Measurements from ENCODE around the gene RARS2. TPM values are rescaled to one million over a fixed set of nuclear protein-coding genes. Genes with fewer than 3 reads are reported as not detected.

Gene RARS2
- 23.7 and 25.6 TPM in 2 replicates for total RNA-seq

DNA sequence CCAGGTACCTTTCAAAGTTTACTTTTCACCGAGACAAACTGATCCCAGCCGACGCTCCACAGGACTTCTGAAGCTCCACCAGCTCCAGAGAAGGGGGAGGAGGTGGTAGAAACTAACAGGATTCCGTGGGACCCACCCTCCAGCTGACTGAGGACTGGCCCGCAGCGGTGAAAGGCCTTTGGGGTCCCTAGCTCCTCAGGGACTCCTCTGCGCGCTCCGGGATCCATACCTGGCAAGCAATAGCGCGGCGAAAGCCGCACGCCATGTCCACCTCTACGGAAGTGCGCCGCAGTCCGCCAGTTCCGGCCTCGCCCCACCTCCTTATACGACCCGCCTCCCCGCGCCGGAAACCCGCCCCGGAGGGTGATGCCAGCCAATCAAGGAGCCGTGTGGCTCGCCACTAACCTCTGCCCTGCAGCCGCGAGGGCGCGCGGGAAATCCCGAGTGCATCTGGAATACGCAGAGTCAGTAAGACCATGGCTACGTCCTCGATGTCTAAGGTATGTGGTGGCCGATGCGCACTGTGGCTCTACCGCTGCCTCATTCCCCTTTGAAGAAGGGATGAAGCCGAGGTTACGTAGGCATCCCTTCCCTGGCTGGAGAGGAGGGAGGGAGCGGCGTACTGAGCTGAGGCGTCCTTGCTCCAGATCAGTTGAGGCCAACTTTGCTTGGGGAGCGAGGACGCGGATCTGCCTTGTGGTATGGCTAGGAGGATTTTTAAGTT, at the start of gene RARS2, which contains the start of gene ORC3:
RARS2 (minus strand) TSS at position 295 of the 724 bp plus-strand sequence; CDS start at position 265, 30 bp downstream.
ORC3 (plus strand) TSS at position 443 of the 724 bp plus-strand sequence; CDS start at position 477, 34 bp downstream.

DNA sequence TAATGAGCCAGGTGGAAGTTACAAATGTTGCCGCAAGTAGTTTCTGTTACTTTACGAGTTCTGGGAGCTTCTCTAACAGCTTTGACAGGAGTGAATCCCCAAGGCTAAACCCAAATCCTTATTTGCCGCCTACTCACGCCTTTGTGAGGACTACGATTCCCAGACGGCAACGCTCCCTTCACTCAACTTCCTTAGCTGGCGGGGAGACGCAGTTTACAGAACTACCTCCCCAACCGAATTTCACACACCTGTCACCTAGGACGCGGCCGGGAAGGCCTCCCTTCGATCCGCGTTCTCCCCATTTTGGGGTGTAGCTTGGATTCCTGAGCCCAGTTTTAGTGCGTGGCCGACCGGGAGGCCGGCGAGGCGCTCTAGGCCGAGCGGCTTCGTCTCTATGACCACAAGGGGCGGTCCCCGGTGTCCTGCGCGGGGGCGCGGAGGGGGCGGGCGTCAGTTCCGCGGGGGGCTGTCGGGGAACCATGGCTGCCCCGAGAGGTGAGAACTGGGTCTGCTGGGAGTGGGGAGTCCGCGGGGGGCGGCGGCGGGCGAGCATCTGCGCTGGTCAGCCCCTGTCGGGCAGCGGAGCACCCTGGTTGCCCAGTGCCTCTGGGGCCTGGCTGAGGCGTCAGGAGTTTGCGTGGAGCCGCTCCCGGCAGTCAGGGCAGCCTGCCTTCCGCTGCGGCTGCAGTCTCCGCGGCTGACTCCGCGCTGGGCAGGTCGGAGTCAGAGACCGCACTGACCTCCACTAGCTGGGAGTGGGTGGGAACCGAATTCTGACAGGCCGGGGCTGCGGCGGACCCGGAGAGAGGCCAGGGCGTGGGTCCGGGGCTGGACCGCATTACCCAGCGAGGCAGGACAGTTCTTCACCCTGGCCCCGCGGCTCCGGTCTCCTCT, 117.0 kb downstream of the RARS2 start, which contains the start of gene SLC35A1:
SLC35A1 (plus strand) TSS at position 450 of the 894 bp plus-strand sequence; CDS start at position 480, 30 bp downstream.

Other genes with a start within 250 kb of the RARS2 start
- 0.99 and 2.5 TPM in 2 replicates for gene C6orf163, start 245.2 kb downstream of the RARS2 start, total RNA-seq
- not detected in 2 replicates for gene CFAP206, start 182.0 kb downstream of the RARS2 start, total RNA-seq
- gene SLC35A1, start 117.0 kb downstream of the RARS2 start, total RNA-seq, result 7.4 and 8.9 TPM in 2 replicates
- 16.7 and 25.7 TPM in 2 replicates for gene ORC3, start 148 bp upstream of the RARS2 start, total RNA-seq
- gene AKIRIN2, start 112.2 kb upstream of the RARS2 start, total RNA-seq, result 14.9 and 15.8 TPM in 2 replicates